D721Med (cell line): ENCODE results near the gene BCL7A.

Experiments used
- DNase-seq: peaks from one replicate; pipeline ENCODE4 v3.0.0; 2011; ENCODE audit warnings: low spot score; ENCODE audit not compliant: insufficient read length
- FAIRE-seq: peaks from 2 replicates; lab custom pipeline; 2011; peaks lifted over from hg19 to GRCh38; lab: Jason Lieb, UNC
- CTCF ChIP-seq: IDR thresholded peaks from 2 replicates; pipeline ENCODE4 v1.5.1; 2012; ENCODE audit warnings: mild to moderate bottlenecking, control low read depth; ENCODE audit not compliant: insufficient read depth; ENCODE audit errors: missing control alignments

The BCL7A gene

GRCh38 chr12:122076743-122077495 lies 55.2 kb downstream of the BCL7A start:
- TF ChIP-seq CTCF, result no peak
- FAIRE-seq, result no peak
- no peak for DNase-seq

GRCh38 chr12:122078141-122079032 lies 56.7 kb downstream of the BCL7A start, which contains the start of gene MLXIP:
Gene MLXIP, plus strand, starts transcription at chr12:122078756. Its CDS starts 98 bp downstream, at chr12:122078854.
- DNase-seq, result peak; percentile 88
- no peak for FAIRE-seq
- TF ChIP-seq CTCF, result no peak

- FAIRE-seq (no peak), DNase-seq (no peak)
- TF ChIP-seq CTCF, result no peak
Observed at GRCh38 chr12:122079033-122079531, 57.4 kb downstream of the BCL7A start.

GRCh38 chr12:122079532-122080081 lies 57.9 kb downstream of the BCL7A start:
- TF ChIP-seq CTCF, result no peak
- FAIRE-seq (no peak), DNase-seq (no peak)

- no peak for DNase-seq
- TF ChIP-seq CTCF, result no peak
- no peak for FAIRE-seq
Observed at GRCh38 chr12:122080149-122081082, 58.7 kb downstream of the BCL7A start.

- no peak for FAIRE-seq
- DNase-seq, result no peak
- no peak for TF ChIP-seq CTCF
Observed at GRCh38 chr12:122081083-122081696, 59.5 kb downstream of the BCL7A start.
